Muscle layer of duodenum (tissue), 2 donors: ENCODE data around the gene RTN4RL1.

Experiments used
- H3K27ac ChIP-seq: one replicate; pipeline ENCODE4 v1.7.0; 2013; ENCODE audit warnings: mild to moderate bottlenecking, low read length
- H3K27me3 ChIP-seq: one replicate; pipeline ENCODE4 v1.7.0; 2013; ENCODE audit warnings: low read depth, mild to moderate bottlenecking, control low read depth, low read length
- H3K36me3 ChIP-seq, 2 donors: one replicate each; pipeline ENCODE4 v1.7.0; 2013; ENCODE audit warnings: low read length in 2 of 2, control low read depth in 1 of 2, mild to moderate bottlenecking in 1 of 2; ENCODE audit not compliant: insufficient read depth in 2 of 2, control insufficient read depth in 1 of 2
- H3K4me1 ChIP-seq, 2 donors: one replicate each; pipeline ENCODE4 v1.7.0; 2013; ENCODE audit warnings: low read length in 2 of 2, mild to moderate bottlenecking in 2 of 2, control low read depth in 1 of 2, moderate library complexity in 1 of 2; ENCODE audit not compliant: insufficient read depth in 2 of 2, control insufficient read depth in 1 of 2
- H3K4me3 ChIP-seq, 2 donors: one replicate each; pipeline ENCODE4 v1.7.0; 2013; ENCODE audit warnings: low read length in 2 of 2, low read depth in 1 of 2, mild to moderate bottlenecking in 1 of 2
- H3K9me3 ChIP-seq, 2 donors: one replicate each; pipeline ENCODE4 v1.7.0; 2013; ENCODE audit warnings: low read length in 2 of 2, control low read depth in 1 of 2, mild to moderate bottlenecking in 1 of 2; ENCODE audit not compliant: control insufficient read depth in 1 of 2
- donor health status: healthy.

RTN4RL1 gene

DNA sequence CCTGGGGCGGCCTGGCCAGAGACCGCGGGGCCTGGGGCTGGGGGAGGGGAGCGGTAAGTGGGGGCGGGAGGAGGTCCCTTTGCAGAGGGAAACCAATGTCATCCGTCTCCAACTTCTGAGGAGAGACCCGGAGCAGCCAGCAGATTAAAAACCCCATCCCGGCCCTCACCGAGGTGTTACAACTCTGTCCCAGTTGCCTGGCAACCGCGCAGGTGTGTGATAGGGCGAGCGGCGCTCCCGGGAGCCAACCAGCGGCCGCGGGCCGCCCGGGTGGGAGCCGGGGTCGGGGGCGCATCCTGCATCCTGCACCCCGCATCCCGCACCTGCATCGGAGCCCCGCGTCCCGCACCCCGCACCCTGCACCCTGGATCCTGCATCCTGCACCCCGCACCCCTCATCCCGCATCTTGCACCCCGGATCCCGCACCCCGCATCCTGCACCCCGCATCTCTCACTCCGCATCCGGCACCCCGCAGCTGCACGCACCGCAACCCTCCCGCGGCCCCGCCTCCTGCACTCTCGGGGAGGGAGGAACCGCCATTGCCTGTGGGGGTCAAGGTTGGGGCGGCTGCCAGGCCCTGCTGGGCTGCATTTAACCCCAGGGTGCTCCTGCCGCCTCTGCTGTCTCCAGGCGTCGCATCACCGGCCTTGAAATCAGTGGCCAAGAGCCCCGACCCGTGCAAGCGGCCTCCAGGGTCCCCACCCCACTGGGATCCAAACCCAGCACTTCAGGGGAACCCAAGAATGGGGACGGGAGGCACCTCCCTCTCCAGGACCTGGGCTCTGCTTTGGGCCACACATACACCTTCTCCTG, 47.3 kb downstream of the RTN4RL1 start:
- Histone ChIP-seq H3K4me3 (no peak overlapping the region), H3K9me3 (no peaks in the 10 kb centered on the region), H3K27ac (no peak overlapping the region), H3K4me1 (peaks cover 0 to 5% of the 10 kb centered on the region in 2 donors), H3K36me3 (no peaks in the 10 kb centered on the region), H3K27me3 (peaks cover 10% of the 10 kb centered on the region)

DNA sequence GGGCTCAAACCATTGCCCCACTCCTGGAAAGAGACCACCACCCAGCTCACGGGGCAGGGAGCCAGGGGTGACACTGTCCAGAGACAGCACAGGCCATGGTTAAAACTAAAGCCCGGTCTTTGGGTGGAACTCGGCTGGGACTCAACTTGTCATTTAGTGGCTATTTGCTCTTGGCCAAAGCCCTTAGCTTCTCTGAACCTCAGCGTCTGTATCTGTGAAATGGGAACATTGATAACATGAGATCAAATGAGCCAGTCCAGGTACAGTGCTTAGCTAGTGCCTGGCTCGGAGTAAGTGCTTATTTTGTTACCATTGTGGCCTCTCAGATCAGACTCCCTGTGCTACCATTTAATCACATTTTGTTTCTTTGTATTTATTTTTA, 48.5 kb downstream of the RTN4RL1 start:
- Histone ChIP-seq H3K4me1 (peaks cover 0 to 5% of the 10 kb centered on the region in 2 donors), H3K27ac (no peak overlapping the region), H3K36me3 (no peaks in the 10 kb centered on the region), H3K27me3 (peaks cover 10% of the 10 kb centered on the region), H3K9me3 (no peaks in the 10 kb centered on the region), H3K4me3 (no peak overlapping the region)

DNA sequence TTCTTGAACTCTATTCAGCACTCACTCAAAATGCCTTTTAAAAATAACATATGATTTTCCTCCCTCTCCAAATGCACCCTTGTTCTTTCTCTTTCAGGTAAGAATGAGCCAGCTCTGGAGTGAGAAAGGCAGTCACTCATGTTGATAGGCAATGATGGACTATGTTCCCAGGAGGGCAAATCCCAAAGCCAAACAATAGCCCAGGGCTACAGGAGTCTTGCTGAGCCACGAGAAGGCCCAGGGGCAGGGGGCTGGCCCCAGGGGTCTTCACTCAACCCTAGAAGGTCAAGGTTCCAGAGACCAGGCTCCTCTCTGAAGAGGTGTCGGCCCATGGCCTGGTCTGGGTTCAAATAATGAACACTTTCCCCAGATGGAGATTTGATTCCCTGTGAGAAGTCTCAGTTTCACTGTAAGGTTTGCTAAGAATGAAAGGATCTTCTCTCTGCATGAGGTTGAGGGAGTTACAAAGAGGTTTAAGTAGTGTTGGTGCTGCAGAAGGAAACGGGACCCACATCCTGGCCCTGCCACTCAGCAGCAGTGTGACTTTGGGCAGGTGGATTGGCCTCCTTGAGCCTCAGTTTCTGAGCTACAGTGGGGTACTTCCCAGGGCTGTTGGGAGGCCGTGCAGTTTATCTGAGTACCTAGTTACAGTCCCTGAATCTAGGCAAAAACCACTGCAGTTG, 49.0 kb downstream of the RTN4RL1 start:
- Histone ChIP-seq H3K36me3 (no peaks in the 10 kb centered on the region), H3K27me3 (peaks cover 10% of the 10 kb centered on the region), H3K4me3 (no peak overlapping the region), H3K27ac (no peak overlapping the region), H3K9me3 (no peaks in the 10 kb centered on the region), H3K4me1 (peaks cover 0 to 5% of the 10 kb centered on the region in 2 donors)

DNA sequence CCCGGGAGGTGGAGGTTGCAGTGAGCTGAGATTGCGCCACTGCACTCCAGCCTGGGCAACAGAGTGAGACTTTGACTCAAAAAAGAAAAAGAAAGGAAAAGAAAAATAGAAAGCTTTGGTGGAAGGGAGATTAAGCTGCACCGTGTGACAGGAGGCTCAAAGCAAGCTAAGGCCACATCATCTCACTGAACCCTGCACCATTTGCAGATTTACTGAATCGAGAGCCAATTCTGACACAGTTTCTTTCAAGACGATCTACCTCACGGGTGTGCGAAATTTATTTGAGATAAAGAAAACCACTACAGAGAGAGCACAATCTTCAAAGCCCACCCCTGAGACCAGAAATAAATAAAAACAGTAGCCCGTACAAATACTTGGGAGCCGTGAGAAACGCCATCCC, 49.6 kb downstream of the RTN4RL1 start:
- Histone ChIP-seq H3K27ac (no peak overlapping the region), H3K36me3 (no peaks in the 10 kb centered on the region), H3K9me3 (no peaks in the 10 kb centered on the region), H3K27me3 (peaks cover 10% of the 10 kb centered on the region), H3K4me3 (no peak overlapping the region), H3K4me1 (peaks cover 0 to 5% of the 10 kb centered on the region in 2 donors)

DNA sequence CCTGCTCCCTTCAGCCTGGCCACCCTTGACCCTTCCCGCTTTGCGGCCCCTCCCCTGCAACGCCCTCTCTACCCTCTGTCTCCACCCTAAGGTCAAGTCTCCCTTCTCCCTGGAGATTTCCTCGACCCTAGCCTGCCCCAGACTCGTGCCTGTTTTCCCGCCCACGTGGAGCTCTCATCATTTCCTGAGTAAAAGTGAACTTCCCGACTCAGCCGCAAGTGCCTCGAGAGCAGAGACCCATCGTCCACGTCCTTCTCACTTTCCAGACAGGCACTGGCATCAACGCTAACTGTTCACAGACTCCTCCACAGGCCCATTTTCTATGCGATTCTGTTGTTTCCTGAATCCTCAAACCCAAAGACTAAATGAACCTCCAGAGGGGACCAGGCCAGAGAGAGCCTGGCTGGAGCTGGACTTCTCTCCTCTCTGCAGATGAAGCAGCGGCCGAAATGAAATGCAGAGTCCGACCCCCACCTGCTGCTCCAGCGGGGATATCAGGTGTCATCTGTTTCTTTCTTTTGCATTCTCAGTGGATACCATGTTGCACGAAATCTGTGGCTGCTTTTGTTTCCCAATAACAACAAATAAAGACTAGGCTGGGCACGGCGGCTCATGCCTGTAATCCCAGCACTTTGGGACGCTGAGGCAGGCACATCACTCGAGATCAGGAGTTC, 52.5 kb downstream of the RTN4RL1 start:
- Histone ChIP-seq H3K36me3 (no peaks in the 10 kb centered on the region), H3K4me3 (no peak overlapping the region), H3K27ac (no peak overlapping the region), H3K27me3 (peaks cover 10% of the 10 kb centered on the region), H3K9me3 (no peaks in the 10 kb centered on the region), H3K4me1 (peaks cover 0 to under 1% of the 10 kb centered on the region in 2 donors)

DNA sequence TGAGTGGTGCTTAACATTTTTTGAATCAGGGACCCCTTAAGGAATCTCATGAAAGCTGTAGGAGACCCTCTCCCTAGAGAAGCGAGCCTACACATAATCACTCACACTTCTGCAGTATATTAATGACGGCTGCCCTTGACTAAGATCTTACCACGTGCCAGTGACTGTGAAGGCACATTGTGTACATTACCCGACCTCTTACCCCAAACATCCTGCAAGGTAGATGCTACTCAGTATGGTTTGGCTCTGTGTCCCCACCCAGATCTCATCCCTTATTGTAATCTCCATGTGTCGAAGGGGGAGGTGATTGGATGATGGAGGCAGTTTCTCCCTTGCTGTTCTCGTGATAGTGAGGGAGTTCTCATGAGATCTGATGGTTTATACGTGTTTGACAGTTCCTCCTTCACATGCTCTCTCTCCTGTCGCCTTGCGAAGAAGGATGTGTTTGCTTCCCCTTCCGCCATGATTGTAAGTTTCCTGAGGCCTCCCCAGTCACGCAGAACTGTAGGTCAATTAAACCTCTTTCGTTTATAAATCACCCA, 54.2 kb downstream of the RTN4RL1 start:
- H3K27me3 ChIP-seq = no peaks in the 10 kb centered on the region
- no peak overlapping the region for H3K4me3 ChIP-seq
- no peaks in the 10 kb centered on the region for H3K36me3 ChIP-seq
- no peaks in the 10 kb centered on the region for H3K4me1 ChIP-seq
- H3K27ac ChIP-seq = no peak overlapping the region
- H3K9me3 ChIP-seq = no peaks in the 10 kb centered on the region

DNA sequence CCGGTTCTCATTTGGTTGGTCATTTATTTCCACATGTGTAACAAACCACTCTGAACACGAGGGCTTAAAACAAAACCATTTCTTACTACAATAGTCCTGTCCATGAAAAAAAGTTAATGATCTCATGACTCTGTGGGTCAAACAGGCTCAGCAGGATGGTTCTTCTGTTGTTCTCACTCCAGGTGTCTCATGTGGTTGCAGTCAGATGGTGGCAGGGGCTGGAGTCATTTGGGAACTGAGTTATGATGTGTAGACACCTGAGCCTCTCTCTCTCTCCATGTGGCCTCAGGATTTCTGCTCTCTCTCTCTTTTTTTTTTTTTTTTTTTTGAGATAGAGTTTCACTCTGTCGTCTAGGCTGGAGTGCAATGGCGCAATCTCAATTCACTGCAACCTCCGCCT, 55.4 kb downstream of the RTN4RL1 start:
- Histone ChIP-seq H3K36me3 (no peaks in the 10 kb centered on the region), H3K9me3 (no peaks in the 10 kb centered on the region), H3K4me1 (no peaks in the 10 kb centered on the region), H3K4me3 (no peak overlapping the region), H3K27ac (no peak overlapping the region), H3K27me3 (no peaks in the 10 kb centered on the region)

DNA sequence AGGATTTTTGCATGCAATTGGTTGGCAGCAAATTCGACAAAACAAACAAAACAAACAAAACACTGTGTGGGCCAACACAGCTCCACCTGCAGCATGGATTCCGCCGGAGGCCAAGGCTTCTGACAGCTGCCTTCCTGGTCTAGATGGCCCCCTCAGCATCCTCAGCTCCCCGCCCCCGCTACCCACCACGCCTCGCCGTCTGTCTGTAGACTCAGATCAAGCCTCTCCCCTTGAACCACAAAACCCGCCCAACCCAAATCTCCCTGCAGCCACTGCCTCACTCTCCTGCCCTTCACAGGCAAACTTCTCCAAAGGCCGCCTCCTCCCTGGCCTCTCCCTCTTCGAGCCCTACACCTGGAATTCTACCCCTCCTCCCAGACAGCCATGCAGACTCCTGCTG, 57.9 kb downstream of the RTN4RL1 start:
- Histone ChIP-seq H3K4me1 (no peaks in the 10 kb centered on the region), H3K36me3 (no peaks in the 10 kb centered on the region), H3K27me3 (no peaks in the 10 kb centered on the region), H3K27ac (no peak overlapping the region), H3K4me3 (no peak overlapping the region), H3K9me3 (no peaks in the 10 kb centered on the region)

DNA sequence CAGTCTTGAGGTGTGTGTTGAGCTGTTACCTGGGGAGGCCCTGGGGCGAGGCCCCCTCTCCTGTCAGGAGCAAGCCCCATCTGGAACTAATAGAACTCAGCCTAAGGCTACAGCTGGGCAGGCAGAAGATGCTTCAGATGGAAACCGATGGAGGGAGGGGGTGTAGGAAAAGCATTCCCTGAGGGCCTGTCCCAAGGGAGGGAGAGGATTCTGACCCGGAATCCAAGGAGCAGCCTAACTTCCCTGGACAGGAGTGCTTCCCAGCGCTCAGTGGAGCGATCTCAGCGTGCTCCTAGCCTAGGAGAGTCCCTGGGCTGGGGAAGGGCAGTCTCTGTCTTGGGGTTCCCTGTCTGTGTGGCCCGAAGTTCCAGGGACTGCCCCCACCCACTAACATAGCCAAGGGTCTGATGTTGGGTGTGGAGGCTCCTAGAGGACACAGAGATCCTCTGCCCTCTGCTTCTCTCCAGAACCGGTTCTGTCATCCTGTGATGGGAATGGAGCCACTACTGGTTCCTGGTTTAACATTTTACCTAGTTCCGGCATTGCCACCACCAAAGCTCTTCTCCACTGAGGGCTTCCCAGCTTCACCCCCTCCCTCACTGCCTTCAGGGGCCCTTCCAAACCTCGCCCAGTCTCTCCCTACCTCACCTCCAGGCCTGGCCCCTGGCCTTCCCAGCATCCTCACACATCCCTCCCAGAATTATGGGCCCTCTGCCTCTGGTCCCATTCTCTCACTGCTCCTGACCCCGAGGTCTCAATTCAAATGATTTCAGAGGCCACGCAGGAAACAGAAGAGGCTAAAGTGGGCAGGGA, 58.7 kb downstream of the RTN4RL1 start:
- H3K27me3 ChIP-seq = no peaks in the 10 kb centered on the region
- no peaks in the 10 kb centered on the region for H3K9me3 ChIP-seq
- H3K4me3 ChIP-seq = no peak overlapping the region
- H3K36me3 ChIP-seq = no peaks in the 10 kb centered on the region
- H3K27ac ChIP-seq = no peak overlapping the region
- no peaks in the 10 kb centered on the region for H3K4me1 ChIP-seq

DNA sequence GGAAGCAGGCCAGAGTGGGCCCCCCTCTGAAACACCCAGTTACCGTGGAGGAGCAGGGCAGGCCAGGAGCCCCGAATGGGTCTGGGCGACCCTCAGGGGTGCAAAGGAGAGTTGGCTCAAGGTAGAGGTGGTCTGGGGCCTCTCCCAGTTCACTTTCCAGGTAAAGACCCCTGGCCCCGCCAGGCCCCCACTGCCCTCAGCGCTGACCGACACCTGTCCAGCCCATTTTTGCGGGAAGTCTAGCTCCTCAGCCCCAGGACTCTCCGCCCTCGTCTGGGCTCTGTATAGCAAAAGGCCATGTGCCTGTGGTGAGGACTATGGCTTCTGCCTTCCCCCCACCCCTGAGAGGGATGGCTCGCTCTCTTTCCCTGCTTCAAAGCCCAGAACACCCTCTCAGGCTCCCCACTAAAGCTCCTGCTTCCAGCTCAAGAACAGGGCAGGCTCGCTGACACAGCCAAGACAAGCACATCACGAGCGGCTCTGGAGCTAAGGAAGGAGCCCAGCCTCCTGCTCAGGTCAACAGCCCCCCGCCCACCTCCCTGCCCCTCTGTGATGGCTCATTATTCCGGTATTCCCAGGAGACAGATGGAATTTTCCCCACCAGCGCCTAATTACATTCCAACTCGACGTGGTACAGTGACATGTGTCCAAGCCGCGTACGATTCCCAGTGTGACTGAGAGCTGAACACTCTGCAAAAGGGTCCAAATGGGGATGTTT, 59.4 kb downstream of the RTN4RL1 start:
- Histone ChIP-seq H3K36me3 (no peaks in the 10 kb centered on the region), H3K27me3 (no peaks in the 10 kb centered on the region), H3K27ac (no peak overlapping the region), H3K4me3 (no peak overlapping the region), H3K9me3 (no peaks in the 10 kb centered on the region), H3K4me1 (peaks cover 0 to 3% of the 10 kb centered on the region in 2 donors)
